CD4-positive, alpha-beta T cell (primary cell): ENCODE measurements around the gene U2AF2. TPM values are rescaled to one million over a fixed set of nuclear protein-coding genes. Genes with fewer than 3 reads are reported as not detected.

ENCODE experiments used
- ATAC-seq: fragments of 200-7000 bp; cut with Tn5 transposase; one replicate; pipeline ENCODE4 v1.10.0; 2022; ENCODE audit warnings: mild to moderate bottlenecking; ENCODE audit not compliant: poor library complexity
- CTCF ChIA-PET: fragments of 350-600 bp; sonication (Branson Sonifier 250); formaldehyde crosslinking; loops from one replicate; lab custom pipeline; 2021; ENCODE audit warnings: antibody characterized with exemption, inconsistent platforms; lab: Charles Lee
- POLR2A ChIA-PET: fragments of 350-600 bp; sonication (Branson Sonifier 250); formaldehyde crosslinking; loops from one replicate; lab custom pipeline; 2021; ENCODE audit warnings: antibody characterized with exemption, inconsistent platforms; lab: Charles Lee
- DNase-seq, 14 experiments: peaks; one replicate each; pipeline ENCODE4 v3.0.0-alpha.2; 2013 to 2020; ENCODE audit warnings: mixed read lengths in 2 of 14
- H3K27ac ChIP-seq, 2 donors: one replicate each; pipeline versions ENCODE4 v1.5.1 to v1.7.0; 2013; ENCODE audit warnings: low read length in 2 of 2, low read depth in 1 of 2, mild to moderate bottlenecking in 1 of 2
- H3K27me3 ChIP-seq, 2 experiments: 1 replicate in 1 of 2; 2 replicates in 1 of 2; pipeline versions ENCODE4 v1.6.1 to v1.7.0; 2013; ENCODE audit warnings: low read length in 2 of 2, control low read depth in 1 of 2, mild to moderate bottlenecking in 1 of 2, moderate library complexity in 1 of 2; ENCODE audit not compliant: insufficient read depth in 2 of 2, control insufficient read depth in 1 of 2
- H3K36me3 ChIP-seq: one replicate; pipeline ENCODE4 v1.6.1; 2013; ENCODE audit warnings: low read length, control low read depth; ENCODE audit not compliant: insufficient read depth
- H3K4me1 ChIP-seq: one replicate; pipeline ENCODE4 v1.6.1; 2013; ENCODE audit warnings: low read length, control low read depth; ENCODE audit not compliant: insufficient read depth
- H3K4me3 ChIP-seq: one replicate; pipeline ENCODE4 v1.5.1; 2013; ENCODE audit warnings: mild to moderate bottlenecking, low read length, moderate library complexity
- H3K9me3 ChIP-seq, 2 experiments: 1 replicate in 1 of 2; 2 replicates in 1 of 2; pipeline versions ENCODE4 v1.6.1 to v1.7.0; 2013; ENCODE audit warnings: low read length in 2 of 2, mild to moderate bottlenecking in 2 of 2, control low read depth in 1 of 2, moderate library complexity in 1 of 2; ENCODE audit not compliant: control insufficient read depth in 1 of 2, insufficient read depth in 1 of 2
- H3K27ac Mint-ChIP-seq: one replicate; pipeline ENCODE4 v1.8.0; 2020; ENCODE audit warnings: mixed read lengths
- H3K27me3 Mint-ChIP-seq: one replicate; pipeline ENCODE4 v1.8.0; 2021; ENCODE audit warnings: mixed read lengths
- H3K36me3 Mint-ChIP-seq: one replicate; pipeline ENCODE4 v1.8.0; 2021; ENCODE audit warnings: low read depth, mixed read lengths
- H3K4me1 Mint-ChIP-seq: one replicate; pipeline ENCODE4 v1.8.0; 2021; ENCODE audit warnings: low read depth, mixed read lengths
- H3K4me3 Mint-ChIP-seq: one replicate; pipeline ENCODE4 v1.8.0; 2020; ENCODE audit warnings: mild to moderate bottlenecking, mixed read lengths
- H3K9me3 Mint-ChIP-seq: one replicate; pipeline ENCODE4 v1.8.0; 2020; ENCODE audit warnings: mixed read lengths
- intact Hi-C, 2 experiments: fragments of 100-400 bp; cut with DNase I in 1 of 2; cut with micrococcal nuclease in 1 of 2; formaldehyde crosslinking; loops; one replicate each; pipeline versions ENCODE4 v1.15.1 to v1.9.0; 2023 to 2025; cut with DNase I, micrococcal nuclease
- total RNA-seq, 174 experiments: library from RNA in 2 of 174; stranded (reverse) in 2 of 174; gene quantifications; one replicate each; pipeline ENCODE4 v1.2.3 and lab custom pipeline; 2021 to 2026
- TF ChIP-seq, protein P1 (sequence below): fragments of 200-600 bp; IDR thresholded peaks from one replicate; pipeline ENCODE4 v1.8.0; 2022; ENCODE audit warnings: antibody characterized with exemption, mild to moderate bottlenecking

U2AF2 gene
- total RNA-seq, 2 experiments from 2014 or later = 209 to 212 TPM

DNA sequence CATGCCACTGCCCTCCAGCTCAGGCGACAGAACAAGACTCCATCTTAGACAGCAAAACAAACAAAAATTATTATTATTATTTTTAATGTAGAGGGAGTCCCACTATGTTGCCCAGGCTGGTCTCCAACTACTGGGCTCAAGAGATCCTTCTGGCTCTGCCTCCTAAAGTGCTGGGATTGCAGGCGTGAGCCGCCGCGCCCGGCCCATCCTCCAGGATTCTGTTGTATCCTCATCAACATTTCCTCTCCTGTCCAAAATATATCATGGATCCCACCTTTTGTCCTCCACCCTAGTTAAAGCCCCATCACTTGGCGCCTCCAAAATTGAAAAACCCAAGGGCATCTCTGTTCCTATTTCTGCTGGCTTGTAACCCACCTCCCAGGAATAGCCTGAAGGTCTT is 31.7 kb upstream of the U2AF2 start:
- DNase-seq = no peak
- ATAC-seq = no peak
- Histone ChIP-seq H3K4me3 (no peak overlapping the region), H3K36me3 (peaks cover 8% of the 10 kb centered on the region), H3K9me3 (no peaks in the 10 kb centered on the region), H3K4me1 (peaks cover 56% of the 10 kb centered on the region), H3K27ac (no peak overlapping the region), H3K27me3 (no peaks in the 10 kb centered on the region)
- Mint-ChIP-seq H3K4me1 (peaks cover 56% of the 10 kb centered on the region), H3K4me3 (peak overlapping the region; percentile 15), H3K27ac (peak overlapping the region; percentile 100), H3K9me3 (no peaks in the 10 kb centered on the region), H3K36me3 (peaks cover 28% of the 10 kb centered on the region), H3K27me3 (no peaks in the 10 kb centered on the region)
- CTCF ChIA-PET = interaction anchor here (1.1 to 5.4 kb wide), 3 partner anchors 8 to 119 kb away, joined by 3 to 60 read pairs (median 3); partner anchors contain the start of gene ZNF865
- intact Hi-C loops = loop anchor here in 1 of 2 experiments (1.0 kb wide), 1 partner anchor 18 kb away; the partner anchor contains the start of gene ZNF865
- POLR2A ChIA-PET = interaction anchor here (2.7 to 4.8 kb wide), 4 partner anchors 10 to 24 kb away, joined by 11 to 50 read pairs (median 44); partner anchors contain the start of genes FIZ1, ZNF524 and ZNF865
- TF ChIP-seq, protein P1, sequence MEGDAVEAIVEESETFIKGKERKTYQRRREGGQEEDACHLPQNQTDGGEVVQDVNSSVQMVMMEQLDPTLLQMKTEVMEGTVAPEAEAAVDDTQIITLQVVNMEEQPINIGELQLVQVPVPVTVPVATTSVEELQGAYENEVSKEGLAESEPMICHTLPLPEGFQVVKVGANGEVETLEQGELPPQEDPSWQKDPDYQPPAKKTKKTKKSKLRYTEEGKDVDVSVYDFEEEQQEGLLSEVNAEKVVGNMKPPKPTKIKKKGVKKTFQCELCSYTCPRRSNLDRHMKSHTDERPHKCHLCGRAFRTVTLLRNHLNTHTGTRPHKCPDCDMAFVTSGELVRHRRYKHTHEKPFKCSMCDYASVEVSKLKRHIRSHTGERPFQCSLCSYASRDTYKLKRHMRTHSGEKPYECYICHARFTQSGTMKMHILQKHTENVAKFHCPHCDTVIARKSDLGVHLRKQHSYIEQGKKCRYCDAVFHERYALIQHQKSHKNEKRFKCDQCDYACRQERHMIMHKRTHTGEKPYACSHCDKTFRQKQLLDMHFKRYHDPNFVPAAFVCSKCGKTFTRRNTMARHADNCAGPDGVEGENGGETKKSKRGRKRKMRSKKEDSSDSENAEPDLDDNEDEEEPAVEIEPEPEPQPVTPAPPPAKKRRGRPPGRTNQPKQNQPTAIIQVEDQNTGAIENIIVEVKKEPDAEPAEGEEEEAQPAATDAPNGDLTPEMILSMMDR = no peak

GRCh38 chr19:55623561-55623960 is 31.3 kb upstream of the U2AF2 start:
- H3K27me3 Mint-ChIP-seq = no peaks in the 10 kb centered on the region
- Histone ChIP-seq H3K4me3 (no peak overlapping the region), H3K27ac (no peak overlapping the region), H3K4me1 (peaks cover 56% of the 10 kb centered on the region), H3K27me3 (no peaks in the 10 kb centered on the region), H3K36me3 (peaks cover 8% of the 10 kb centered on the region), H3K9me3 (no peaks in the 10 kb centered on the region)
- DNase-seq = no peak
- H3K9me3 Mint-ChIP-seq = no peaks in the 10 kb centered on the region
- ATAC-seq = no peak
- H3K4me1 Mint-ChIP-seq = peaks cover 56% of the 10 kb centered on the region
- POLR2A ChIA-PET = interaction anchor here (1.0 to 4.8 kb wide), 6 partner anchors 10 to 43 kb away, joined by 4 to 50 read pairs (median 26); partner anchors contain the start of genes FIZ1, ZNF524, ZNF579 and ZNF865
- peaks cover 28% of the 10 kb centered on the region for H3K36me3 Mint-ChIP-seq
- TF ChIP-seq, protein P1 = no peak
- CTCF ChIA-PET = interaction anchor here (1.1 to 5.4 kb wide), 3 partner anchors 17 to 120 kb away, joined by 3 to 60 read pairs (median 24); partner anchors contain the start of gene ZNF865
- peak overlapping the region; percentile 98 for H3K4me3 Mint-ChIP-seq
- H3K27ac Mint-ChIP-seq = peak overlapping the region; percentile 100
- intact Hi-C loops = loop anchor here in 1 of 2 experiments (1.0 kb wide), 1 partner anchor 18 kb away; the partner anchor contains the start of gene ZNF865

GRCh38 chr19:55624109-55625003 is 30.5 kb upstream of the U2AF2 start, which contains the start of gene ZNF784:
Gene ZNF784 (minus strand): TSS chr19:55624566. CDS start chr19:55624561, 5 bp downstream.
- Histone ChIP-seq H3K36me3 (peaks cover 8% of the 10 kb centered on the region), H3K4me1 (peaks cover 56% of the 10 kb centered on the region), H3K27me3 (no peaks in the 10 kb centered on the region), H3K4me3 (peak within 1 kb of the TSS; percentile 68), H3K9me3 (no peaks in the 10 kb centered on the region), H3K27ac (peak within 1 kb of the TSS; percentile 89 to 94)
- DNase-seq (peak; percentile 88 to 98 (median 93)), ATAC-seq (peak; percentile 69)
- CTCF ChIA-PET = interaction anchor here (3.2 to 5.4 kb wide), 3 partner anchors 15 to 120 kb away, joined by 20 to 60 read pairs (median 24); partner anchors contain the start of gene ZNF865
- no peaks in the 10 kb centered on the region for H3K9me3 Mint-ChIP-seq
- peak within 1 kb of the TSS; percentile 98 for H3K4me3 Mint-ChIP-seq
- no peaks in the 10 kb centered on the region for H3K27me3 Mint-ChIP-seq
- TF ChIP-seq, protein P1 = no peak
- POLR2A ChIA-PET = interaction anchor here (0.9 to 4.8 kb wide), 18 partner anchors 9 to 1161 kb away, joined by 3 to 50 read pairs (median 8); partner anchors contain the start of genes FIZ1, HSPBP1, LENG9 and PPP6R1
- intact Hi-C loops = loop anchor here (1.0 kb wide), 2 partner anchors 19 to 25 kb away; partner anchors contain the start of genes FIZ1 (in 1 of the 2) and ZNF865 (in 1 of the 2)
- H3K4me1 Mint-ChIP-seq = peaks cover 55% of the 10 kb centered on the region
- peaks cover 28% of the 10 kb centered on the region for H3K36me3 Mint-ChIP-seq
- peak within 1 kb of the TSS; percentile 100 for H3K27ac Mint-ChIP-seq
